Frontal cortex (tissue), 4 donors: ENCODE results near the gene RNPS1. TPM values are rescaled to one million over a fixed set of nuclear protein-coding genes. Genes with fewer than 3 reads are reported as not detected.

Experiments used
- DNase-seq, 2 donors: peaks; one replicate each; pipeline ENCODE4 v3.0.0; 2012; ENCODE audit warnings: low spot score in 2 of 2
- FAIRE-seq: peaks from 2 replicates; lab custom pipeline; 2012; peaks lifted over from hg19 to GRCh38; lab: Jason Lieb, UNC
- total RNA-seq: library from RNA; depleted of rRNA; stranded (reverse); fragments of >200 nt; gene quantifications from one replicate; pipeline ENCODE4 v1.2.3, GENCODE V29; 2014
- donor health status: control.
- donor health status: control.
- donor health status: control.

The RNPS1 gene
- total RNA-seq, 1 donor from 2014 or later = 81.1 TPM

- FAIRE-seq = no peak
- no peak for DNase-seq
These were observed 41.6 kb downstream of the RNPS1 start for GRCh38 chr16:2226245-2226793.

GRCh38 chr16:2223942-2224486 lies 43.9 kb downstream of the RNPS1 start:
- no peak for FAIRE-seq
- peak in 1 of 2 donors; percentile 75 for DNase-seq

GRCh38 chr16:2223221-2223941 lies 44.5 kb downstream of the RNPS1 start, which contains the start of gene E4F1:
Gene E4F1 (plus strand): TSS chr16:2223591. CDS start chr16:2223614, 23 bp downstream.
- FAIRE-seq = no peak
- DNase-seq = peak; percentile 100

GRCh38 chr16:2216330-2216729 lies 51.6 kb downstream of the RNPS1 start:
- FAIRE-seq = no peak

GRCh38 chr16:2214719-2214968 lies 53.3 kb downstream of the RNPS1 start, which contains the start of gene PGP:
Gene PGP (minus strand): TSS chr16:2214840. CDS start chr16:2214777, 63 bp downstream.
- FAIRE-seq (no peak), DNase-seq (peak; percentile 99 to 100)

More at GRCh38 chr16:2216330-2216729, 51.6 kb downstream of the RNPS1 start:
- DNase-seq = no peak

GRCh38 chr16:2213817-2214718 lies 53.9 kb downstream of the RNPS1 start:
- DNase-seq (no peak), FAIRE-seq (no peak)

GRCh38 chr16:2212362-2213324 lies 55.3 kb downstream of the RNPS1 start:
- FAIRE-seq = no peak
- no peak for DNase-seq

- no peak for DNase-seq
- no peak for FAIRE-seq
These were observed 56.0 kb downstream of the RNPS1 start for GRCh38 chr16:2211923-2212347.

GRCh38 chr16:2210386-2211365 lies 57.2 kb downstream of the RNPS1 start, which contains the start of gene BRICD5:
Gene BRICD5 (minus strand): TSS chr16:2210863. CDS start chr16:2210833, 30 bp downstream.
- FAIRE-seq (no peak), DNase-seq (no peak)

- FAIRE-seq = no peak
- DNase-seq = no peak
These were observed 58.0 kb downstream of the RNPS1 start for GRCh38 chr16:2210009-2210332.

- FAIRE-seq (no peak), DNase-seq (no peak)
These were observed 58.5 kb downstream of the RNPS1 start for GRCh38 chr16:2209258-2210008.

- FAIRE-seq = no peak
- no peak for DNase-seq
These were observed 59.2 kb downstream of the RNPS1 start for GRCh38 chr16:2208772-2209171.

GRCh38 chr16:2208308-2208707 lies 59.6 kb downstream of the RNPS1 start:
- DNase-seq (no peak), FAIRE-seq (no peak)

GRCh38 chr16:2207872-2208271 lies 60.1 kb downstream of the RNPS1 start:
- FAIRE-seq = no peak
- DNase-seq = no peak

GRCh38 chr16:2206780-2207433 lies 61.0 kb downstream of the RNPS1 start:
- FAIRE-seq (no peak), DNase-seq (no peak)

GRCh38 chr16:2206420-2206779 lies 61.5 kb downstream of the RNPS1 start:
- FAIRE-seq (no peak), DNase-seq (no peak)

GRCh38 chr16:2205967-2206313 lies 62.0 kb downstream of the RNPS1 start:
- no peak for FAIRE-seq
- no peak for DNase-seq
